Coronary artery (tissue), 2 donors: ENCODE measurements around the gene TBC1D7.

Experiments
- DNase-seq: peaks from one replicate; pipeline ENCODE4 v3.0.0-alpha.2; 2017; ENCODE audit warnings: low spot score
- H3K27ac ChIP-seq, 2 donors: fragments of 200-600 bp; sonication (generic); one replicate each; pipeline ENCODE4 v1.5.1; 2016 to 2019
- H3K4me3 ChIP-seq: fragments of 200-600 bp; sonication (generic); 2 replicates; pipeline ENCODE4 v1.5.1; 2016; ENCODE audit warnings: mild to moderate bottlenecking, moderate library complexity
- TF ChIP-seq, protein P1 (sequence below): fragments of 200-600 bp; sonication (generic); IDR thresholded peaks from one replicate; pipeline ENCODE4 v1.5.1; 2019; ENCODE audit warnings: antibody characterized with exemption

The TBC1D7 gene

DNA sequence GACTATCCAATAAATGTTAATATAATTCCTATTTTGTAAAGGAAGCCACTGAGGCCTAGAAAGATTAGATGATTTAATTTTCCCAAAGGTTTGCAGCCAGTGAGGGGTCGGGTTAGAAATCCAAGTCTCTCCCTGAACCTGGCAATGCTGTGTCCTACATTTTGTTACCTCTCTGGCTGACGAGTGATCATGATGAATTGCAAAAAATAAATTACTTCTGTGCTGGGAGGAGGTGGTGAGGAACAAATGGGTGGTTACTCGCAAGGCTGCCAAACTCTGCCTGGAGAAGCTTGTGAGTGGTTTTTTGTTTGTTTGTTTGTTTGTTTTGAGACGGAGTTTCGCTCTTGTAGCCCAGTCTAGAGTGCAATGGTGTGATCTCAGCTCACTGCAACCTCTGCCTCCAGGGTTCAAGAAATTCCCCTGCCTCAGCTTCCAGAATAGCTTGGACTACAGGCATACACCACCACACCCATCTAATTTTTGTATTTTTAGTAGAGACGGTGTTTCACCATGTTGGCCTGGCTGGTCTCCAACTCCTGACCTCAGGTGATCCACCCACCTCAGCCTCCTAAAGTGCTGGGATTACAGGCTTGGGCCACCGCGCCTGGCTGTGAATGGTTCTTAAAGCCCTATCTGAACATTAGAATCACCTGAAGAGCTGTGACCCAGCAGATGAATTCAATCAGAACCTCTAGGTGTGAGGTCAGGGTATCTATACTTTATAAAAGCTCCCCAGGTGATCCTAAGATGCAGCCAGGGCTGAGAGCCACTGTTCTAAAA, 20.2 kb upstream of the TBC1D7 start:
- TF ChIP-seq, protein P1, sequence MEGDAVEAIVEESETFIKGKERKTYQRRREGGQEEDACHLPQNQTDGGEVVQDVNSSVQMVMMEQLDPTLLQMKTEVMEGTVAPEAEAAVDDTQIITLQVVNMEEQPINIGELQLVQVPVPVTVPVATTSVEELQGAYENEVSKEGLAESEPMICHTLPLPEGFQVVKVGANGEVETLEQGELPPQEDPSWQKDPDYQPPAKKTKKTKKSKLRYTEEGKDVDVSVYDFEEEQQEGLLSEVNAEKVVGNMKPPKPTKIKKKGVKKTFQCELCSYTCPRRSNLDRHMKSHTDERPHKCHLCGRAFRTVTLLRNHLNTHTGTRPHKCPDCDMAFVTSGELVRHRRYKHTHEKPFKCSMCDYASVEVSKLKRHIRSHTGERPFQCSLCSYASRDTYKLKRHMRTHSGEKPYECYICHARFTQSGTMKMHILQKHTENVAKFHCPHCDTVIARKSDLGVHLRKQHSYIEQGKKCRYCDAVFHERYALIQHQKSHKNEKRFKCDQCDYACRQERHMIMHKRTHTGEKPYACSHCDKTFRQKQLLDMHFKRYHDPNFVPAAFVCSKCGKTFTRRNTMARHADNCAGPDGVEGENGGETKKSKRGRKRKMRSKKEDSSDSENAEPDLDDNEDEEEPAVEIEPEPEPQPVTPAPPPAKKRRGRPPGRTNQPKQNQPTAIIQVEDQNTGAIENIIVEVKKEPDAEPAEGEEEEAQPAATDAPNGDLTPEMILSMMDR = no peak
- DNase-seq = no peak
- no peak overlapping the region for H3K27ac ChIP-seq

DNA sequence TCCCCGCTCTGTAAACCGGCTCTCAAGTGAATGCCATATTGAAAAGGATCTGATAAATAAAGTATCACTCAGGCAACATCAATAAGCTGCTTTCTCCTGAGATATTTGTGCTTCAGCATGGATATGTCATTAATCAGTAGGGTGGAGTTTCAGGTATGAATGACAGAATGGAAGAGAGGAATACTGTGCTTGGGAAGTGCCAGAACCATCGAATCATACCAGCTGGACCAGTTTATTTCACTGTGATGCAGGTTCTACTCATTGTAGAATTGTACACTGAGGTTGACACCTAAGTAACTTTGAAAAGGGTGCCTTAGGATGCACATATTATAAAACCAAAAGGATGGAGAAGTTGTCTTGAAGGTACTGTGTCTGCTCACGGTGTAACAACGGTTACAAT, 17.9 kb upstream of the TBC1D7 start:
- TF ChIP-seq, protein P1 = no peak
- no peak for DNase-seq
- no peak overlapping the region for H3K27ac ChIP-seq
- no peak overlapping the region for H3K4me3 ChIP-seq

More for the DNA sequence above, 20.2 kb upstream of the TBC1D7 start:
- no peak overlapping the region for H3K4me3 ChIP-seq

DNA sequence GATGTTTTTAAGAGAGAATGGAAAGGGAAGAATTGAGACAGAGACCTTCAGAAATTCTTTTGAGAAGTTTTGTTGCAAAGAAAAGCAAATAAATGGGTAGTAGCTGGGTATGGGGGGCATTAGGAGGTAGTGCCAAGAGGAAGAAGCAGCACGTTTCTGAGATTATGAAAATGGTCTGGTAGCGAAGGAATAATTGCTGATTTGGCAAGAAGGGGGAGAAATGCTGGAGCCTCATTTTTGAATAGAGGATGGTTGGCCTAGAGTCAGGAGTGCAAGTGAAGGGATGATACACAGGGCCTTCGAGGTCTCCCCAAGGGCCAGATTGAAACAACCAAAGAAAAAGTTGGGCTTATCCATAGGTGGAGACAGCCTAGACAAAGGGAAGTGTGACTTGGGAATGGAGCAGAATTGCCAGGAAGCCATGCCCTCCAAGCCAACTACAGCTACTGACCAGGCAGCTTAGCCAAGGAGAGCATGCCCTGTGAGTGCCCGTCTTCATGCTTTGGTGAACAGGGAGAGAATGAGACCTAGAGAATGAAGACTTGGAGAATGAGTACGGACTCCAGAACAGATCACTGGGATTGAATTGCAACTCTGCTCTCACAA, 14.2 kb upstream of the TBC1D7 start:
- Histone ChIP-seq H3K4me3 (no peak overlapping the region), H3K27ac (no peak overlapping the region)
- TF ChIP-seq, protein P1 = no peak
- no peak for DNase-seq

DNA sequence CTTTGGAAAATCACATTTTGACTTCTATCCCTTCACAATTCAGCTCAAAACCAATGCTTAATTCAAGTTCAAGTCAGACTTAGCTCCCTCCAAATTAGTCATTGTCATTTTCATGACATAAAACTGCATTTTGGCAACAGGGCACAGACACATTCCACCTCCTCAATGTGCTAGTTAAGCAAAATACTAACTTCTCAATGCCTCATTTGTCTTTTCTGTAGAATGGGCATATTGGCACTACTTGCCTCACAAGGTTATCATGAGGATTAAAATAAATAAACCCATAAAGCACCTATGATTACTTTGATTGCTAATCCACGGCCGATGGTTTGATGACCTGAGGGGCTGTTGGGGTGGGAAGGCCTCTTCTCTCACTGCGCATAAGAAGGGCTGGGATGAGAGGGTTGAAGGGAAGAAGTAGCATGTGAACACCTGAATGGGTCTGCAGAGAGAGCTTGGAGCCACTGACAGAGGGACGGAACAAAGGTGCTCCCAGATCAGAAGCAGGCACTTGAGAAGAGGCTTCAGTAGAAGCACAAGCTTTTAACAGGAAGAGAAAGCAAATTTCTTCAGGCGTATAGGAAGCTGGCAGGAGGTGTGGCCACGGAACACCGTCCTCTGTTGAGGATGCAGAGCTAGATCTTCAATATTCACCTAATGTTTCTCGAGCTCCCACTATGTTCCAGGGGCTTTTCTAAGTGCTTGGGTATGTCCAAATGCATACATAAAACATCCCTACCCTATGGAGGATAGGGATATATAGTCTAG, 11.7 kb upstream of the TBC1D7 start:
- Histone ChIP-seq H3K4me3 (no peak overlapping the region), H3K27ac (no peak overlapping the region)
- TF ChIP-seq, protein P1 = no peak
- DNase-seq = peak; percentile 62

DNA sequence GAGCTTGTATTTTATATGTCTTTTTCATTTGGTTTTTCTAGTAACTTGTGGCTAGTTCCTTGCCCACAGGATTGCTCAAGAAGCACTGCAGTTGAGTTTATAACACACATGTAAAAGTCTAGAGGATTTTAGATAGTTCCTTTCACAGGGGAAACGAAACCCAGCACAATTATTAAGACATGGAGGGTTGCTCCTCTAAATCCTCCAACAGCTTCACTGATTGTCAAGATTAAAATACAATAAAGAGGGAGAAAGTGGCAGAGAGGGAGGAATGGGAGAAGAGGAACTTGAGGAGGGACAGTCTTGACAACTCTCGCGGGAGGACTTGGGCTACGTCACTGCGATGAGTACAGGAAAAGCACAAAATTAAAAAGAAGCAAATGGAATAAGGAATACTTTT, 9.7 kb upstream of the TBC1D7 start:
- TF ChIP-seq, protein P1 = no peak
- DNase-seq = no peak
- Histone ChIP-seq H3K27ac (no peak overlapping the region), H3K4me3 (no peak overlapping the region)

DNA sequence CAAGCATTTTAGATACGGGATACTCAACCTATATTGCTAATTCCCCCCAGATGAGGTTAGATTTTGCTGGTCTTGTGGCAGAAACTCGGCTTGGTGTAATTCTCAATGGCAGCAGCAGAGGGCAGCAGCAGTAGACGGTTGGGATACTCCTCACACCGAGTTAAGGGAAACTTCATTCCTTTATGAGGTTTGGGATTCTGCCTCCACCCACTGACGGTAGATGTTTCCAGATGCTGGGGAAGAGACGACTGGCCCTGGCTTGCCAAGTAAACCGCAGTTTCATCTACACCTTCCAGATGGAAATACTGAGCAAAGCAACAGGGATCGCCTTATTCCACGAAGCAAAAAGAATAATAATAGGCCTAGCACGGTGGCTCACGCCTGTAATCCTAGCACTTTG, 8.2 kb upstream of the TBC1D7 start:
- Histone ChIP-seq H3K4me3 (no peak overlapping the region), H3K27ac (no peak overlapping the region)
- TF ChIP-seq, protein P1 = peak; percentile 87
- DNase-seq = no peak
